Tibial nerve (tissue), 4 donors: ENCODE data around the gene CDC25A. TPM values are rescaled to one million over a fixed set of nuclear protein-coding genes. Genes with fewer than 3 reads are reported as not detected.
A peak's percentile ranks its signal among the peaks of the same experiment; 100 is the strongest.

ENCODE experiments used
- DNase-seq, 2 donors: peaks; one replicate each; pipeline ENCODE4 v3.0.0-alpha.2; 2019; ENCODE audit warnings: low spot score in 2 of 2
- H3K27ac ChIP-seq, 4 donors: fragments of 200-600 bp; sonication (generic) in 3 of 4; one replicate each; pipeline ENCODE4 v1.5.1; 2017 to 2019; ENCODE audit warnings: mild to moderate bottlenecking in 1 of 4
- H3K27me3 ChIP-seq, 2 donors: fragments of 200-600 bp; sonication (generic) in 1 of 2; one replicate each; pipeline versions ENCODE4 v1.5.1 to v1.6.0; 2017 to 2019
- H3K36me3 ChIP-seq, 3 donors: fragments of 200-600 bp; sonication (generic); one replicate each; pipeline ENCODE4 v1.5.1; 2018 to 2019
- H3K4me1 ChIP-seq, 4 donors: fragments of 200-600 bp; sonication (generic) in 3 of 4; one replicate each; pipeline ENCODE4 v1.5.1; 2017 to 2019
- H3K4me3 ChIP-seq, 4 donors: fragments of 200-600 bp; sonication (generic) in 3 of 4; one replicate each; pipeline ENCODE4 v1.5.1; 2017 to 2019; ENCODE audit warnings: mild to moderate bottlenecking in 1 of 4, moderate library complexity in 1 of 4
- H3K9me3 ChIP-seq, 4 donors: fragments of 200-600 bp; sonication (generic) in 3 of 4; one replicate each; pipeline ENCODE4 v1.5.1; 2017 to 2019
- CTCF ChIP-seq, 5 experiments: fragments of 200-600 bp in 3 of 5; fragments of 450-650 bp in 2 of 5; sonication (generic) in 3 of 5; IDR thresholded peaks; one replicate each; pipeline ENCODE4 v1.5.1; 2016 to 2019; ENCODE audit warnings: antibody characterized with exemption in 5 of 5, mild to moderate bottlenecking in 3 of 5, moderate library complexity in 2 of 5
- EP300 ChIP-seq, 2 donors: sonication (generic); formaldehyde crosslinking; IDR thresholded peaks; one replicate each; pipeline ENCODE4 v1.6.1; 2017; ENCODE audit warnings: antibody characterized with exemption in 2 of 2, mild to moderate bottlenecking in 1 of 2
- POLR2A ChIP-seq, 2 donors: fragments of 450-650 bp; IDR thresholded peaks; one replicate each; pipeline ENCODE4 v1.6.1; 2017; ENCODE audit warnings: antibody characterized with exemption in 2 of 2, mild to moderate bottlenecking in 2 of 2, moderate library complexity in 2 of 2
- WGBS, 2 donors: methylation state at CpG; one replicate each; pipeline ENCODE4 v1.1.5; 2018; 5-methylcytosine and 5-hydroxymethylcytosine counted together
- total RNA-seq, 4 donors: library from RNA; depleted of rRNA; stranded (reverse); fragments of >200 nt; gene quantifications; one replicate each; pipeline ENCODE4 v1.1.0, GENCODE V29; 2016

The CDC25A gene
- total RNA-seq, 4 donors from 2014 or later, result 0.44 to 7.1 (median 2.1) TPM; not detected in 1

- WGBS, 2 donors, result 48 to 60% methylated on average over 2 of the region's 2 CpGs
- TF ChIP-seq CTCF (IDR thresholded peaks at IDR 0.05), result no peak
- no peak for TF ChIP-seq POLR2A (IDR thresholded peaks at IDR 0.05)
- TF ChIP-seq EP300 (IDR thresholded peaks at IDR 0.05), result no peak
- Histone ChIP-seq H3K9me3 (no peaks in the 10 kb centered on the region), H3K36me3 (no peaks in the 10 kb centered on the region), H3K4me3 (no peak overlapping the region), H3K4me1 (peaks cover 0 to 16% (median 2%) of the 10 kb centered on the region in 4 donors), H3K27ac (no peak overlapping the region), H3K27me3 (no peaks in the 10 kb centered on the region)
- no peak for DNase-seq
Observed at GRCh38 chr3:48156163-48156562, 32.1 kb downstream of the CDC25A start.

GRCh38 chr3:48155122-48155521, 33.1 kb downstream of the CDC25A start:
- peaks cover 0 to 22% (median 3%) of the 10 kb centered on the region in 4 donors for H3K4me1 ChIP-seq
- TF ChIP-seq EP300 (IDR thresholded peaks at IDR 0.05) (no peak), CTCF (IDR thresholded peaks at IDR 0.05) (no peak), POLR2A (IDR thresholded peaks at IDR 0.05) (no peak)
- H3K36me3 ChIP-seq, result no peaks in the 10 kb centered on the region
- no peak overlapping the region for H3K4me3 ChIP-seq
- DNase-seq, result no peak
- 86 to 89% methylated on average over 2 of the region's 2 CpGs for WGBS, 2 donors
- H3K9me3 ChIP-seq, result no peaks in the 10 kb centered on the region
- H3K27ac ChIP-seq, result no peak overlapping the region
- no peaks in the 10 kb centered on the region for H3K27me3 ChIP-seq

GRCh38 chr3:48151807-48152427, 36.3 kb downstream of the CDC25A start:
- Histone ChIP-seq H3K36me3 (no peaks in the 10 kb centered on the region), H3K9me3 (no peaks in the 10 kb centered on the region), H3K27me3 (no peaks in the 10 kb centered on the region), H3K4me3 (no peak overlapping the region), H3K4me1 (peaks cover 0 to 22% (median 3%) of the 10 kb centered on the region in 4 donors), H3K27ac (peak overlapping the region in 2 of 4 donors; percentile 40 to 68)
- WGBS, 2 donors, result 37 to 43% methylated on average over 8 of the region's 8 CpGs
- TF ChIP-seq EP300 (IDR thresholded peaks at IDR 0.05) (no peak), CTCF (IDR thresholded peaks at IDR 0.05) (peak in 1 of 5 experiments; percentile 1), POLR2A (IDR thresholded peaks at IDR 0.05) (no peak)
- no peak for DNase-seq

GRCh38 chr3:48151058-48151806, 37.0 kb downstream of the CDC25A start:
- TF ChIP-seq POLR2A (IDR thresholded peaks at IDR 0.05) (no peak), CTCF (IDR thresholded peaks at IDR 0.05) (peak; percentile 71 to 89 (median 78)), EP300 (IDR thresholded peaks at IDR 0.05) (peak; percentile 19 to 35)
- H3K27me3 ChIP-seq, result no peaks in the 10 kb centered on the region
- H3K27ac ChIP-seq, result peak overlapping the region in 2 of 4 donors; percentile 40 to 68
- peaks cover 0 to 22% (median 3%) of the 10 kb centered on the region in 4 donors for H3K4me1 ChIP-seq
- H3K9me3 ChIP-seq, result no peaks in the 10 kb centered on the region
- DNase-seq, result peak; percentile 63 to 66
- H3K36me3 ChIP-seq, result no peaks in the 10 kb centered on the region
- 13 to 15% methylated on average over 8 of the region's 8 CpGs for WGBS, 2 donors
- H3K4me3 ChIP-seq, result no peak overlapping the region

GRCh38 chr3:48143992-48144391, 44.2 kb downstream of the CDC25A start:
- no peaks in the 10 kb centered on the region for H3K9me3 ChIP-seq
- 82 to 91% methylated on average over 5 of the region's 5 CpGs for WGBS, 2 donors
- no peak for TF ChIP-seq EP300 (IDR thresholded peaks at IDR 0.05)
- TF ChIP-seq CTCF (IDR thresholded peaks at IDR 0.05), result no peak
- no peak for TF ChIP-seq POLR2A (IDR thresholded peaks at IDR 0.05)
- H3K36me3 ChIP-seq, result no peaks in the 10 kb centered on the region
- no peaks in the 10 kb centered on the region for H3K4me1 ChIP-seq
- no peaks in the 10 kb centered on the region for H3K27me3 ChIP-seq
- no peak overlapping the region for H3K27ac ChIP-seq
- DNase-seq, result no peak
- H3K4me3 ChIP-seq, result no peak overlapping the region
